Fibroblast of gingiva (primary cell): Measurements from ENCODE around the gene ZNF423.

ENCODE experiments used
- DNase-seq: peaks from one replicate; pipeline ENCODE4 v3.0.0-alpha.2; 2011; ENCODE audit warnings: low read depth

Gene ZNF423

DNA sequence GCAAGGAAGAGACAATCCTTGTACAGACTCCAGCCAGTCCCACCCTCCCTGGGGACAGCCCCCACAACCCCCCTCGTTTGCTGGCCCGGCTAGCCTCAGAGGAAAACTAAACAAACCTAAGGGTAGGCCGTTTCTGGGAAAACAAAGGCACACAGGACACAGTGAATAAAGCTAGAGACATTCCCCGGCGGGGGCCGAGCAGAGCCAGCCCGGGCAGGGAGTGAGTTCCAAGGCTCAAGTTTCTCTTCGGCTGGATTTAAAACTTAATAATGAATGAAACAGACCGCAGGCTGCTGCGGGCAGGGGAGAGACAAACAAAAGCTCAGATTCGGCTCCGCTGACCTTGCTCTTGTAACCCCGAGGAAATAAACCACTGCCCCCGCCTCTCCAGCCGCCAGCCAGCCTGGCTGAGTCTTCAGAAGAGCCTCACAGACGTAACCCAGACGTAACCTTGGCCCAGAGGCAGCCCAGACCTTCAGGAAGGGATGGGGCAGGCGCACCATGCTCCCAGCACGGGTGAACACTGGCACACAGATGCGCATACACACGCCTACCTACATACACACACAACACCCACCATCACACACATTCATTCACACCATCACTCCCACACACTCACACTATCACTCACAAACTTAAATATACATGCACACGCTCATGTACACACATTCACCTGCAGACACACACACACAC is 216.0 kb downstream of the ZNF423 start:
- DNase-seq, result peak; percentile 78

DNA sequence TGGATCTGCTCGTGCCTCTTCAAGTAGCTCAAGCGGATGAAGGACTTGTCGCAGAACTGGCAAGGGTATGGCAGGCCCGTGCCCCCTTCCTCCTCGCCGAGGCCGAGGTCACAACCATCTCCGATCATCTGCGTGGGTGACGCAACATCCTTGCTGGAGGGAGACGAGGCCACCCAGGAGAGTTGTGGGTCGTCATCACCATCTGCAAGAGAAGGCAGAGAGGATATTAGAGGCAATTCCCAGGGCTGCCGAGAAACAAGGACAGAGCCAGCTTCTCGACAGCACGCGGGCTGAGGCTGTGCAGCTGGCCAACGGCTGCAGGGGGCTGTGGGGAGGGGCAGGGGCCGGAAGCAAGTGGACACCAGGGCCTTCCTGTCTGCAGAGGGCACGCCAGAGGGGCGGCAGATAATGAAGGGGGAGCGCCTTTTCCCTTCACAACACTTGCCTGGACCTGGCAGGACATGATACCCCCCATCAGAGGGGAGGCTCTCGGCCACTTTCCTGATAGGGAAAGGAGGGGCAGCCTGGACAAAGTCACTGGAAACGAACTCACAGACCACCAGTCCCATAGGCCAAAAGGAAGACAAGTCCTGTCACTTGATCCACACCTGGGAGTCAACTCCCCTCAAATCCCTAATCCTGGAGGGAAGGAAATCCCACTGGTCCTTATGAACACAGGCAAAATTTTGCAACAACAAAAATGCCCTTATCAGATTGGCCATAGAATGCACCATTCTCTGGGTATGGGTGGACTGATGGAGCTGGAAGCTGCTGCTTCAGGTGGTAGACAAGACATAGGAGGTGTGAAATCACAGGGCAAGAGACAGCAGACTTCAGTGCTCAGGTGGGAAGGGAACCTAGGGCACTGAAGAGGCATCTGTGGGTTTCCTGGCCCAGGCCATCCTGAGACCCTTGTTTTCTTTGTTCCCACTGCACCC is 217.0 kb downstream of the ZNF423 start:
- no peak for DNase-seq

GRCh38 chr16:49637933-49638672 is 217.8 kb downstream of the ZNF423 start:
- no peak for DNase-seq

GRCh38 chr16:49637511-49637910 is 218.4 kb downstream of the ZNF423 start:
- no peak for DNase-seq

DNA sequence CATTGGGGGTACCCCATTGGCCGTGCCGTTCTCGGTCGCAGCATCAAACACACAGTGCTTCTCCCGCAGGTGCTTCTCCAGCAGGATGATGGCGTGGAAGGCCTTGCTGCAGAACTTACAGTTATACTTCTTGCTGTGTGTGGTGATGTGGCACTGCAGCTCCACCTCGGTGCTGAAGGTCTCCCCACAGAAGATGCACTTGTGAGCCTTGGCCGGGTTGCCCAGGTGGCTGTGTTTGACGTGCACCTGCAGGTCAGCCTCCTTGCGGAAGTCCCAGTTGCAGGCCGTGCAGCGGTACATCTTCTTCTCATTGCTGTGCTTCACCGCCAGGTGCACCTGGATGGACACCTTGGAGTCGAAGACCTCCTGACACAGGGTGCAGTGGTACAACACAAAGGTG is 219.3 kb downstream of the ZNF423 start:
- no peak for DNase-seq

DNA sequence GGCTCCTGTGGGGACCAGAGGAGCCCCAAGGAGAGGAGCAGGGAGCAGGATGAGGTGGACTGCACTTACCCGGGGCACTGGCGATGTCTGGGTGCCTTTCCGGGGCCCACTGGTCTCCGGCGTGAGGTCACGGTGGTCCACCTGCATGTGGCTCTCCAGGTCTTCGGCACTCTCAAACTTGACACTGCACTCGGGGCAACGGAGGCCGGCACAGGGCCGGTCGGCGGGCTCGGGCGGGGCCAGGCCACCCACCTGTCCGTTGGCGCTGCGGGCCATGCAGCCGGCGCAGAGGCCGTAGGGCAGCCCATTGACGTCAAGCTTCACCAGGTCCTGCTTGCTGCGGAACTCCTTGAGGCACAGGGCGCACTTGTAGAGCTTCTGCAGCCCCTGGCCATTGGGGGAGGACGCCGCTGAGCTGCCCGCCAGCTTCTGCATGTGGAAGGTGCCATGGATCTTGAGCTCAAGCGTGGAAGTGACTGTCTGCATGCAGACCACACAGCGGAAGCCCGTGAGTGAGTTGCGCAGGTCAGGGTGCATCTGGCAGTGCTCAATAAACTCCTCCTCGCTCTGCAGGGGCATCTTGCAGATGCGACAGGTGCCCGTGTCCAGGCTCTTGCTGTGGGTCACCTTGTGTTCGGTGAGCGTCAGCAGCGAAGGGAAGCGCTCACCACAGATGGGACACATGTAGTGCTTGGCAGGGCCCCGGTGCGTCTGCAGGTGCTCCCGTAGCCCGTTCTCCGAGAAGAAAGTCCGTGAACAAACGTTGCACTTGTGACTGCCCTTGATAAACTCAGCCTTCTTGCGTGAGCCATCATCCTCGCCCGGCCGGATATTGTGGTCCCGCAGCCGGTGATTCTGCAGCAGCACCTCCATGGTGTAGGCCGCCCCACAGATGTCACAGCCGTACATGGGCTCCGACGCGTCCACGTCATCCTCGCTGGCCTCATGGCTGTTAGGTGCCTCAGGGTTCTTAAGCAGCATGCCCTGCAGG is 220.0 kb downstream of the ZNF423 start:
- no peak for DNase-seq

GRCh38 chr16:49635009-49635350 is 220.9 kb downstream of the ZNF423 start:
- DNase-seq, result no peak

GRCh38 chr16:49634235-49635008 is 221.5 kb downstream of the ZNF423 start:
- DNase-seq, result no peak

DNA sequence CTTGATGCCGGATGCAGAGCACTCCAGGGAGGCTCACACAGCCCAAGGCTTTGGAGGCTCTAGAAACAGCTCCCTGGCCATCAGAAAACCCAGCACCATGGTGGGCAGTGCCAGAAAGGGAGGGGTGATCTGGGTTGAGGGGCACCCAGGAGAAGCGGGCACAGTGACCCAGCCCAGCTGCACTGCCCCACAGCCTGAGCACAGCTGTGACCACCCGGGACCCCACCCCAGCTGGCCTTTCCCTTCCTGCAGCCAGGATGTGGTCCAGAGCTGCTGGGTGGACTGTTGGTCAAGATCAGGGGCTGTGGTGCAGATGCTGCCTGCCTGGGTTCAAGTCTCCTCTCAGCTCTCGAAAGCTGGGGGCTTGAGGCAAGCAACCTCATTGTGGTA is 223.1 kb downstream of the ZNF423 start:
- DNase-seq, result no peak

DNA sequence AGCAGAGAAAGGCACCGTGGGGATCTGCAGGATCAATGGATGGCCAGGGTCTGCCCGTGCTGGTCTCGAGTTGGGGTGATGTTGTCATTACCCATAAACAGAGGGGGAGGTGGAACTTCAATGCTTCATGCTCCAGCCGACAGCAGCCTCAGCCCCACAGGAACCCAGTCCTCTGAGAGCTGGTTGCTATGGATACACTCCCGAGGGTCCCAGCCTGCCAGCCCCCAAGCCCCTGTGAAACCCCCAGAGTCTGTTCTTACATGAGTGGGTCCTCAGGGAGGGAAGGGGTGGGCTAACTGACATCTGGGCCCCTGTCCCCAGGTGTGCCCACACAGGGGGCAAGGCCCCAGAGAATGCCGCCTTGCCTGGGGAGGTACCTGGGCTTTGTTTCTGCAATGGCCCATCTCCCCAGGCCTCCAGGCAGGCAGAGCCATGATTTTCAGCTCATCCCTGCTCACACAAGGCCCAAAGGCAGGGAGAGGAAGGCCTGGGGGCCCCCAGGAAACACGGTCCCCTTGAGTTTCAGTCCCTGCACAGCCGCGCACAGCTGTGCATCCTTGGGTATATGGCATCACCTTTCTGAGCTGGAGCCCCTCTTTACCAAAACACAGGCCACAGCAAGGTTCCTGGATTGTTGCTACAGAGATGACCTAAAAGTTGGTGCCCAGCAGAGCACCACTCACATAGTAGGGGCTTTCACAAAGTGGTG is 223.7 kb downstream of the ZNF423 start:
- DNase-seq, result no peak

DNA sequence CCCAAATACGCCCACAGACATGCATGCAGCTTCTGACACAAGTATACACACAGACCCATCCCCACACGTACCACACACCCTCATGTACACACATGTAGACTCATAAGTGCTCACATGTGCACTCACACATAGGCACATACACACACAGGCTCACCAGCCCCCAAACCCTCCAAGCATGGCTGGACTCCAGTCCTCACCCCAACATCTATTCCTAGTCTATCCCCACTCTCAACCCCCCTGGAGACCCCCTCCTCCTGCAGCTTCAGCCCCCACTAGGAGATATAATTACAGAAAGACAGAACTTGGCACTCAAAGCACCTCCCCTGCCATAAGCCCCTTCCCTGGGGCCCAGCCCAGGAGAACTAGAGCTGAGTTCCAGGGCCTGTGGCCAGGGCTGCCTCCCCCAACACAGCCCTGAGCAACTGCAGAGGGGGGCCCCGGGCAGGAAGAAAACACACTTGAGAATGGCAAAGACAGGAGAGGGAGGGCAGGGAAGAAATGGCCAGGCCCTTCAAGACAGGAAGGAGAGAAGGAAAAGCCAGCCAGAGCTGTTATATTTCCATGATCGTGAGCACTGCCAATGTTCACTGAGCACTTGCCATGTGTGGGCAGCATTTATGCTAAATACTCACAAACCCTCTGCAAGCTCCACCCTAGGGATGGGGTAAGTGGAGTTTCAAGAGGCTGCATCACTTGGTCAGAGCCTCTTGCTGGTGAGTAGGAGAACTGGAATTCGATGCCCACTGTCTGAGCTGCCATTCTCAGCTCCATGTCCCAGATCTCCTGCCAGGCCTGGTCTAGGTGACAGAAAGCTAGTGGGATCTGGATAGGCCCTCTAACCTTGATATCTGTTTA is 224.5 kb downstream of the ZNF423 start:
- peak; percentile 67 for DNase-seq

- no peak for DNase-seq
These were observed 225.1 kb downstream of the ZNF423 start for GRCh38 chr16:49630783-49631182.

DNA sequence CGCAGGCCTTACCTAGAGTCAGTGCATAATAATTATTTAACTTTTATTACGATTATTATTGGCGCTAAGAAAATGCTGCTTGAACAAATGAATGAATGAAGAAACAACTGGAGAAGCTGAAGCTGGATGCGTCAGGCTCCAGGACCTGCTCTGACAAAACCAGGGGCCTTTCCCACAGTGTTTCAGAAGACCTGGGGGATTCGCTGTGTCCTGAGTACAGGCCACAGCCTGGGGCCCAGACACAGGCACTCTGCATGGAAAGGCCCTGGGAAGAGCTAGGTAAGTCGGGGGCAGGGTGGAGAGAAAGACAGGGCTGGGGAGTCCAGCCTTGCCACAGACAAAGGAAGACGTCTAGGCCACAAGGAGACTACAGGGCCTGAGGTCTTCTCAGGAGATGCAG is 226.1 kb downstream of the ZNF423 start:
- no peak for DNase-seq

- no peak for DNase-seq
These were observed 227.8 kb downstream of the ZNF423 start for GRCh38 chr16:49628148-49628547.

DNA sequence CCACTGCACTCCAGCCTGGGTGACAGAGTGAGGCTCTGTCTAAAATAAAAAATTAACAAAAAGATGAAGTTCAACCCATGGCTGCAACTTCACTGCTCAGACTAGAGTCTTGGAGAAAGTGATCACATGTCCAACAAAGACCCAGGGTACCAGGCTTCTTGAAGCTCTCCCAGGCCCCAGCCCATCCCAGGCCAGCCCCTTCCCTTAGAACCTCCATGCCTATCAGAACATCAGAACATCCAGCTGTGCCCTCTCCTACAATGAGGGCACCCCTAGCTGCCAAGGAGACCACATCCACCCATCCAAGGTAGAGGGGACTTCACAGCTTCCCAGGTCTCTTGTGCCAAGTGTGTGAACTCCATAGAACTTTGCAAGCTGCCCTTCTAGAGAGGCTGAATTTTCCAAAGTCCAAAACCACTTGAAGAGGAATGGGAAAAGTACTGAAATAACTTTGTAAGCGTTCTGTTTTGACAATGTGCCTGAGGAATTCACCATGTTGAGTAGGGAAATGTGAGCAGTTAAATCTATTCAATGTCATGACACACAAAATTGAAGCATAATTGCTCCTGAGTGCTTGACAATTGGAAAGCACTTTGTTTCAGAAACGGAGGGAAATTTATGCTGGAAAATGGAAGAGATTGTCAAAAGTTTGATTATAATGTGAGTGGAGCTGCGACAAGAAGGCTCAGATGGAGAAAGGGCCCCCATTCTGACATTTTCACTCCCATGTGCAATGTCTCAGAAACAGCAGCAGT is 230.4 kb downstream of the ZNF423 start:
- DNase-seq, result no peak

- DNase-seq, result no peak
These were observed 232.2 kb downstream of the ZNF423 start for GRCh38 chr16:49623501-49624266.
